ENCODE results near the gene PTPRG.
A peak's percentile ranks its signal among the peaks of the same experiment; 100 is the strongest.

DNA sequence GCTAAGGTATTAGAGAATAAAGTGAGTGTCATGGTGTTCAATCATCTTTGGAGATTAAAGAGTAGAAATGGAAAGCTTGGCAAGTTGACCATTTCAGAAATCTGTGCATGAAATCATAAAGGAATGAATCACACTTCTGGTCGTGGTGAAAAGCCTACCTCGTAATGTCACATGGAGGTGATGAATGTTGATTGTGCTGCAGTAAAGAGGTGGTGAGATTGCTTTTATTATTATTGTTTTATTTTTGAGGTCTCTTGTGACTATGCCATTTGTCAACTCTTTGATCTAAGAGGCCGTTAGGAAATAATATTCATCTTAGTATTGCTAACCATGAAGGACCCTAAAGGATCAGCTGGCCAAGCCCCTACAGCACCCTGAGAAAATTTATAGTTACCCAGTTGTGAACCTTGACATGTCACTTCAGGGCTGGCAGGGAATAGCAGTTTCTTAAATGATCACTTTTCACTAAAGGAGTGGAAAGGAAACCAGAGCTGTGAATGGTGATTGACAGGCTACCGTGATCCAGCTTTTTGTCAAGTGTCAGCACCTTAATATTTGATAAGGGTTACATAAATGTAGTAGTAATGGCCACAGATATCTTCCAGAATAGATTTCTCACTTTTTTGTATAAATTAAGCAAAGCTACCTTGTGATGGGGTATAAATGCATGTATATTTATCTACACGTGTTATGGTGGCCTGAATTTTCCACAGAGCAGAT lies 203.9 kb downstream of the PTPRG start:
- no peak for TF ChIP-seq CTCF (IDR thresholded peaks at IDR 0.05; ENCODE audit: extremely low read depth in 1 of 2, insufficient read depth in 1 of 2, low read depth in 1 of 2, low read length in 2 of 2)
- no peak for TF ChIP-seq POLR2AphosphoS5 (IDR thresholded peaks at IDR 0.05; ENCODE audit: insufficient read depth, low read depth, low read length)
- TF ChIP-seq POLR2A (IDR thresholded peaks at IDR 0.05; ENCODE audit: low read depth, low read length), result no peak
- TF ChIP-seq, protein P1, sequence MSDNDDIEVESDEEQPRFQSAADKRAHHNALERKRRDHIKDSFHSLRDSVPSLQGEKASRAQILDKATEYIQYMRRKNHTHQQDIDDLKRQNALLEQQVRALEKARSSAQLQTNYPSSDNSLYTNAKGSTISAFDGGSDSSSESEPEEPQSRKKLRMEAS (IDR thresholded peaks at IDR 0.05; ENCODE audit: insufficient read depth, insufficient read length), result no peak
- no peak for TF ChIP-seq MYC (IDR thresholded peaks at IDR 0.05; ENCODE audit: low read depth, low read length)
- no peak for TF ChIP-seq EZH2 (IDR thresholded peaks at IDR 0.05; ENCODE audit: borderline replicate concordance, low read depth, low read length, severe bottlenecking)
- no peak for TF ChIP-seq JUN (IDR thresholded peaks at IDR 0.05; ENCODE audit: borderline replicate concordance, insufficient read depth, insufficient read length, low read depth)
- TF ChIP-seq FOS (IDR thresholded peaks at IDR 0.05; ENCODE audit: borderline replicate concordance, insufficient read depth, low read length), result peak; percentile 13
- no peak for TF ChIP-seq GATA2 (IDR thresholded peaks at IDR 0.05; ENCODE audit: insufficient read depth, insufficient read length, low read depth, low read length)
